Amniotic epithelial cell (primary cell): ENCODE data around the gene GDF10.

Experiments
- DNase-seq: peaks from one replicate; pipeline ENCODE4 v3.0.0-alpha.2; 2010; ENCODE audit warnings: low read depth

GDF10 gene

GRCh38 chr10:47276071-47276470, 23.9 kb upstream of the GDF10 start:
- no peak for DNase-seq

GRCh38 chr10:47276576-47277351, 23.2 kb upstream of the GDF10 start:
- DNase-seq = no peak

- DNase-seq = no peak
Measured at GRCh38 chr10:47277352-47278151, 22.4 kb upstream of the GDF10 start.

GRCh38 chr10:47278152-47278473, 21.9 kb upstream of the GDF10 start:
- DNase-seq = no peak

GRCh38 chr10:47278720-47279119, 21.3 kb upstream of the GDF10 start:
- DNase-seq = no peak

- DNase-seq = no peak
Measured at GRCh38 chr10:47279276-47279675, 20.7 kb upstream of the GDF10 start.

GRCh38 chr10:47282005-47282656, 17.9 kb upstream of the GDF10 start:
- DNase-seq = no peak

- DNase-seq = no peak
Measured at GRCh38 chr10:47282657-47283018, 17.4 kb upstream of the GDF10 start.

GRCh38 chr10:47283101-47283630, 16.8 kb upstream of the GDF10 start:
- no peak for DNase-seq

- no peak for DNase-seq
Measured at GRCh38 chr10:47283848-47284247, 16.1 kb upstream of the GDF10 start.

- no peak for DNase-seq
Measured at GRCh38 chr10:47285381-47286115, 14.4 kb upstream of the GDF10 start.

GRCh38 chr10:47286116-47286505, 13.9 kb upstream of the GDF10 start:
- no peak for DNase-seq

- DNase-seq = no peak
Measured at GRCh38 chr10:47286591-47287315, 13.2 kb upstream of the GDF10 start.

GRCh38 chr10:47287365-47287802, 12.6 kb upstream of the GDF10 start:
- no peak for DNase-seq

- DNase-seq = no peak
Measured at GRCh38 chr10:47287805-47288204, 12.2 kb upstream of the GDF10 start.

- DNase-seq = no peak
Measured at GRCh38 chr10:47288236-47288635, 11.8 kb upstream of the GDF10 start.

GRCh38 chr10:47288916-47289495, 11.0 kb upstream of the GDF10 start:
- no peak for DNase-seq

GRCh38 chr10:47289921-47290320, 10.1 kb upstream of the GDF10 start:
- DNase-seq = no peak

- DNase-seq = no peak
Measured at GRCh38 chr10:47290338-47290737, 9.7 kb upstream of the GDF10 start.

- DNase-seq = no peak
Measured at GRCh38 chr10:47291682-47292081, 8.3 kb upstream of the GDF10 start.

GRCh38 chr10:47294057-47294456, 5.9 kb upstream of the GDF10 start:
- no peak for DNase-seq
